K562 (cell line): ENCODE data around the gene STIM1. TPM values are rescaled to one million over a fixed set of nuclear protein-coding genes. Genes with fewer than 3 reads are reported as not detected.
A peak's percentile ranks its signal among the peaks of the same experiment; 100 is the strongest.

Experiments
- ASH1L ChIP-seq: fragments of 450-650 bp; IDR thresholded peaks from 2 replicates; pipeline ENCODE4 v1.6.1; 2018; ENCODE audit warnings: borderline replicate concordance, mild to moderate bottlenecking, low read depth; ENCODE audit not compliant: partially characterized antibody
- BMI1 ChIP-seq: fragments of 150-350 bp; IDR thresholded peaks from 2 replicates; pipeline ENCODE4 v1.6.1; 2014; ENCODE audit warnings: low read length
- BRF2 ChIP-seq: IDR thresholded peaks from 3 replicates; pipeline ENCODE4 v1.6.1; 2011; ENCODE audit warnings: borderline replicate concordance, mild to moderate bottlenecking; ENCODE audit not compliant: insufficient read length, insufficient read depth
- ESRRA ChIP-seq: fragments of 450-650 bp; IDR thresholded peaks from 2 replicates; pipeline ENCODE4 v1.6.1; 2014; ENCODE audit warnings: low read depth, mild to moderate bottlenecking, moderate library complexity, borderline replicate concordance
- ESRRB ChIP-seq: fragments of 250-450 bp; sonication (Bioruptor Pico); IDR thresholded peaks from 2 replicates; pipeline ENCODE4 v1.5.0; 2020; ENCODE audit warnings: mild to moderate bottlenecking, moderate library complexity, borderline replicate concordance
- HDAC8 ChIP-seq: fragments of 450-650 bp; IDR thresholded peaks from 2 replicates; pipeline ENCODE4 v1.6.1; 2016; ENCODE audit warnings: mild to moderate bottlenecking, missing genetic modification characterization, moderate library complexity, missing compliant biosample characterization
- HDGF ChIP-seq: fragments of 450-650 bp; IDR thresholded peaks from 2 replicates; pipeline ENCODE4 v1.6.1; 2016
- HOXB6 ChIP-seq: fragments of 250-450 bp; sonication (Bioruptor Pico); IDR thresholded peaks from 2 replicates; pipeline ENCODE4 v1.5.1; 2022; ENCODE audit warnings: mild to moderate bottlenecking, borderline replicate concordance
- NFE2 ChIP-seq: IDR thresholded peaks from 2 replicates; pipeline ENCODE4 v1.6.1; 2014; ENCODE audit warnings: antibody characterized with exemption, low read depth
- PYGO2 ChIP-seq: fragments of 450-650 bp; IDR thresholded peaks from 2 replicates; pipeline ENCODE4 v1.6.1; 2016; ENCODE audit warnings: mild to moderate bottlenecking, missing genetic modification characterization, moderate library complexity, missing compliant biosample characterization
- RCOR1 ChIP-seq, 2 experiments: IDR thresholded peaks; 2 replicates each; pipeline ENCODE4 v1.6.1; 2012; ENCODE audit warnings: low read depth in 2 of 2, low read length in 2 of 2, borderline replicate concordance in 1 of 2, improper control_type of control experiment in 1 of 2
- TAF1 ChIP-seq: IDR thresholded peaks from 2 replicates; pipeline ENCODE4 v1.6.1; 2011; ENCODE audit warnings: mild to moderate bottlenecking, low read length, moderate library complexity; ENCODE audit not compliant: insufficient read depth, control insufficient read depth, severe bottlenecking; ENCODE audit errors: extremely low read depth
- UBTF ChIP-seq, 2 experiments: IDR thresholded peaks; 2 replicates each; pipeline ENCODE4 v1.6.1; 2012; ENCODE audit warnings: improper control_type of control experiment in 2 of 2, low read depth in 2 of 2, low read length in 2 of 2, borderline replicate concordance in 1 of 2
- ZBTB8A ChIP-seq: fragments of 450-650 bp; IDR thresholded peaks from 2 replicates; pipeline ENCODE4 v1.6.1; 2018; ENCODE audit warnings: mild to moderate bottlenecking, moderate library complexity; ENCODE audit not compliant: partially characterized antibody
- ZNF133 ChIP-seq: fragments of 250-450 bp; sonication (Bioruptor Pico); IDR thresholded peaks from 2 replicates; pipeline ENCODE4 v1.4.0; 2020; ENCODE audit warnings: mild to moderate bottlenecking
- polyA plus RNA-seq, 8 experiments: library from polyadenylated mRNA; depleted of rRNA in 4 of 8; stranded (reverse) in 5 of 8; unstranded in 3 of 8; fragments of >200 nt; fragmentation: Nextera tagmentation in 2 of 8; fragmentation: Illumina TruSeq in 1 of 8; extraction: Ambion mirVana in 2 of 8; extraction: Trizol in 1 of 8; gene quantifications; 2 replicates each; pipeline versions ENCODE4 v1.2.1 to v1.2.3, GENCODE V29; 2011 to 2014; ENCODE audit warnings: inconsistent platforms in 1 of 8, missing spikeins in 1 of 8
- total RNA-seq, 7 experiments: library from RNA; depleted of rRNA in 6 of 7; stranded (reverse); fragments of >200 nt in 6 of 7; fragmentation: Illumina TruSeq in 2 of 7; extraction: Trizol in 2 of 7; gene quantifications; 2 replicates each; pipeline versions ENCODE4 v1.2.1 to v1.2.3, GENCODE V29; 2011 to 2021; ENCODE audit warnings: low replicate concordance in 1 of 7
- TF ChIP-seq, protein P1 (sequence below): sonication (generic); formaldehyde crosslinking; IDR thresholded peaks from 2 replicates; pipeline ENCODE4 v1.8.1; 2023; ENCODE audit warnings: mild to moderate bottlenecking, missing genetic modification reagents
- TF ChIP-seq, protein P2 (sequence below): fragments of 450-650 bp; IDR thresholded peaks from one replicate; pipeline ENCODE4 v1.6.1; 2018; ENCODE audit warnings: mild to moderate bottlenecking, moderate library complexity; ENCODE audit not compliant: partially characterized antibody
- TF ChIP-seq, protein P3 (sequence below): fragments of 250-450 bp; sonication (Bioruptor Pico); IDR thresholded peaks from 2 replicates; pipeline ENCODE4 v1.4.0; 2020; ENCODE audit warnings: borderline replicate concordance

STIM1 gene
- total and polyA plus RNA-seq, 9 of the 15 experiments (the other 6 are each of a cell fraction or from before 2014, with no cell fraction given), result 7.7 to 50.5 (median 22.5) TPM

- TF ChIP-seq, protein P1, sequence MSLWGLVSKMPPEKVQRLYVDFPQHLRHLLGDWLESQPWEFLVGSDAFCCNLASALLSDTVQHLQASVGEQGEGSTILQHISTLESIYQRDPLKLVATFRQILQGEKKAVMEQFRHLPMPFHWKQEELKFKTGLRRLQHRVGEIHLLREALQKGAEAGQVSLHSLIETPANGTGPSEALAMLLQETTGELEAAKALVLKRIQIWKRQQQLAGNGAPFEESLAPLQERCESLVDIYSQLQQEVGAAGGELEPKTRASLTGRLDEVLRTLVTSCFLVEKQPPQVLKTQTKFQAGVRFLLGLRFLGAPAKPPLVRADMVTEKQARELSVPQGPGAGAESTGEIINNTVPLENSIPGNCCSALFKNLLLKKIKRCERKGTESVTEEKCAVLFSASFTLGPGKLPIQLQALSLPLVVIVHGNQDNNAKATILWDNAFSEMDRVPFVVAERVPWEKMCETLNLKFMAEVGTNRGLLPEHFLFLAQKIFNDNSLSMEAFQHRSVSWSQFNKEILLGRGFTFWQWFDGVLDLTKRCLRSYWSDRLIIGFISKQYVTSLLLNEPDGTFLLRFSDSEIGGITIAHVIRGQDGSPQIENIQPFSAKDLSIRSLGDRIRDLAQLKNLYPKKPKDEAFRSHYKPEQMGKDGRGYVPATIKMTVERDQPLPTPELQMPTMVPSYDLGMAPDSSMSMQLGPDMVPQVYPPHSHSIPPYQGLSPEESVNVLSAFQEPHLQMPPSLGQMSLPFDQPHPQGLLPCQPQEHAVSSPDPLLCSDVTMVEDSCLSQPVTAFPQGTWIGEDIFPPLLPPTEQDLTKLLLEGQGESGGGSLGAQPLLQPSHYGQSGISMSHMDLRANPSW (CRISPR knock-in tag), result no peak
- TF ChIP-seq BMI1 (no peak), ASH1L (no peak), ESRRB (no peak), ZBTB8A (no peak), HDGF (no peak), RCOR1 (IDR thresholded peaks at IDR 0.05; ENCODE audit: borderline replicate concordance in 1 of 2, low read depth in 2 of 2, low read length in 2 of 2) (0 out of 4 replicates have a peak, but pooled peaks of 1 of the 2 experiments have one; percentile 31), UBTF (IDR thresholded peaks at IDR 0.05; ENCODE audit: borderline replicate concordance in 1 of 2, low read depth in 2 of 2, low read length in 2 of 2) (peak in 1 of 2 experiments; percentile 57; a peak in 2 of 4 replicates), HDAC8 (tag) (no peak), PYGO2 (no peak), NFE2 (peak; percentile 72; the same call in 1 of the 2 replicates), ESRRA (peak; percentile 64; the same call in 1 of the 2 replicates), TAF1 (peak; percentile 72), HOXB6 (CRISPR knock-in tag) (no peak), ZNF133 (CRISPR knock-in tag) (no peak), BRF2 (no peak)
- TF ChIP-seq, protein P2, sequence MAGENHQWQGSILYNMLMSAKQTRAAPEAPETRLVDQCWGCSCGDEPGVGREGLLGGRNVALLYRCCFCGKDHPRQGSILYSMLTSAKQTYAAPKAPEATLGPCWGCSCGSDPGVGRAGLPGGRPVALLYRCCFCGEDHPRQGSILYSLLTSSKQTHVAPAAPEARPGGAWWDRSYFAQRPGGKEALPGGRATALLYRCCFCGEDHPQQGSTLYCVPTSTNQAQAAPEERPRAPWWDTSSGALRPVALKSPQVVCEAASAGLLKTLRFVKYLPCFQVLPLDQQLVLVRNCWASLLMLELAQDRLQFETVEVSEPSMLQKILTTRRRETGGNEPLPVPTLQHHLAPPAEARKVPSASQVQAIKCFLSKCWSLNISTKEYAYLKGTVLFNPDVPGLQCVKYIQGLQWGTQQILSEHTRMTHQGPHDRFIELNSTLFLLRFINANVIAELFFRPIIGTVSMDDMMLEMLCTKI, result no peak
- TF ChIP-seq, protein P3, sequence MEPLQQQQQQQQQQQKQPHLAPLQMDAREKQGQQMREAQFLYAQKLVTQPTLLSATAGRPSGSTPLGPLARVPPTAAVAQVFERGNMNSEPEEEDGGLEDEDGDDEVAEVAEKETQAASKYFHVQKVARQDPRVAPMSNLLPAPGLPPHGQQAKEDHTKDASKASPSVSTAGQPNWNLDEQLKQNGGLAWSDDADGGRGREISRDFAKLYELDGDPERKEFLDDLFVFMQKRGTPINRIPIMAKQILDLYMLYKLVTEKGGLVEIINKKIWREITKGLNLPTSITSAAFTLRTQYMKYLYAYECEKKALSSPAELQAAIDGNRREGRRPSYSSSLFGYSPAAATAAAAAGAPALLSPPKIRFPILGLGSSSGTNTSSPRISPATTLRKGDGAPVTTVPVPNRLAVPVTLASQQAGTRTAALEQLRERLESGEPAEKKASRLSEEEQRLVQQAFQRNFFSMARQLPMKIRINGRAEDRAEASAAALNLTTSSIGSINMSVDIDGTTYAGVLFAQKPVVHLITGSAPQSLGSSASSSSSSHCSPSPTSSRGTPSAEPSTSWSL (CRISPR knock-in tag), result no peak
These were observed 14.5 kb upstream of the STIM1 start, which contains the start of gene RHOG (continued) for GRCh38 chr11:3840870-3841425.
